Measurements from ENCODE around the gene TRUB2.
A peak's percentile ranks its signal among the peaks of the same experiment; 100 is the strongest.
"Not testable (repeated sequence)": the region's sequence is repeated elsewhere in the genome, so short reads cannot be mapped to it uniquely, and the experiment has no call there.

Gene TRUB2

GRCh38 chr9:128280084-128280622, 42.1 kb downstream of the TRUB2 start:
- ATAC-seq = no peak

GRCh38 chr9:128279088-128280073, 42.9 kb downstream of the TRUB2 start:
- ATAC-seq = not testable (repeated sequence)

More at GRCh38 chr9:128280084-128280622, 42.1 kb downstream of the TRUB2 start:
- TF ChIP-seq TSHZ2 (CRISPR knock-in tag; IDR thresholded peaks at IDR 0.05) = no peak
- TF ChIP-seq ESRRG (CRISPR knock-in tag; IDR thresholded peaks at IDR 0.05) = no peak
- TF ChIP-seq ISL1 (CRISPR knock-in tag; IDR thresholded peaks at IDR 0.05) = no peak
- no peak for TF ChIP-seq ZNF565 (CRISPR knock-in tag; conservative IDR thresholded peaks at IDR 0.05; ENCODE audit: low read depth)
- no peak for TF ChIP-seq CSDC2 (CRISPR knock-in tag; IDR thresholded peaks at IDR 0.05)
- TF ChIP-seq ARNTL (CRISPR knock-in tag; IDR thresholded peaks at IDR 0.05; ENCODE audit: borderline replicate concordance, low read depth) = no peak
- no peak for TF ChIP-seq PATZ1 (CRISPR knock-in tag; IDR thresholded peaks at IDR 0.05; ENCODE audit: borderline replicate concordance)
- no peak for TF ChIP-seq ZFP3 (CRISPR knock-in tag; IDR thresholded peaks at IDR 0.05)
- TF ChIP-seq ZNF70 (CRISPR knock-in tag; IDR thresholded peaks at IDR 0.05) = no peak
- TF ChIP-seq PPARA (CRISPR knock-in tag; IDR thresholded peaks at IDR 0.05; ENCODE audit: borderline replicate concordance) = no peak
- no peak for TF ChIP-seq GLIS3 (CRISPR knock-in tag; IDR thresholded peaks at IDR 0.05)
- TF ChIP-seq OSR1 (CRISPR knock-in tag; IDR thresholded peaks at IDR 0.05) = no peak
- TF ChIP-seq TCF4 (CRISPR knock-in tag; IDR thresholded peaks at IDR 0.05; ENCODE audit: borderline replicate concordance) = no peak
- no peak for TF ChIP-seq RARB (CRISPR knock-in tag; IDR thresholded peaks at IDR 0.05)
- no peak for TF ChIP-seq ZNF8 (CRISPR knock-in tag; IDR thresholded peaks at IDR 0.05)
- no peak for TF ChIP-seq TOX (CRISPR knock-in tag; IDR thresholded peaks at IDR 0.05; ENCODE audit: borderline replicate concordance)
- TF ChIP-seq CREB5 (CRISPR knock-in tag; IDR thresholded peaks at IDR 0.05; ENCODE audit: low read depth) = no peak
- TF ChIP-seq POU6F1 (CRISPR knock-in tag; IDR thresholded peaks at IDR 0.05; ENCODE audit: borderline replicate concordance, low read depth) = no peak

GRCh38 chr9:128276574-128277270, 45.5 kb downstream of the TRUB2 start:
- peak; percentile 67 for ATAC-seq
- TF ChIP-seq CSRNP3 (CRISPR knock-in tag; IDR thresholded peaks at IDR 0.05) (no peak), TSHZ2 (CRISPR knock-in tag; IDR thresholded peaks at IDR 0.05) (no peak), PPARA (CRISPR knock-in tag; IDR thresholded peaks at IDR 0.05; ENCODE audit: borderline replicate concordance) (no peak), TOX (CRISPR knock-in tag; IDR thresholded peaks at IDR 0.05; ENCODE audit: borderline replicate concordance) (no peak), ISL1 (CRISPR knock-in tag; IDR thresholded peaks at IDR 0.05) (no peak), PATZ1 (CRISPR knock-in tag; IDR thresholded peaks at IDR 0.05; ENCODE audit: borderline replicate concordance) (no peak), ZC3H10 (CRISPR knock-in tag; IDR thresholded peaks at IDR 0.05) (no peak), RARB (CRISPR knock-in tag; IDR thresholded peaks at IDR 0.05) (no peak), ZNF8 (CRISPR knock-in tag; IDR thresholded peaks at IDR 0.05) (no peak), TCF4 (CRISPR knock-in tag; IDR thresholded peaks at IDR 0.05; ENCODE audit: borderline replicate concordance) (no peak)

Measured in SK-N-SH treated with all-trans-retinoic acid at 6 μM for 48 hours (cell line).